GM23338 (cell line): ENCODE results near the gene COX7B2. TPM values are rescaled to one million over a fixed set of nuclear protein-coding genes. Genes with fewer than 3 reads are reported as not detected.

Source experiments
- ATAC-seq: fragments of 200-7000 bp; cut with Tn5 transposase; 3 replicates; pipeline ENCODE4 v1.9.1; 2020
- DNase-seq: peaks from one replicate; pipeline ENCODE4 v3.0.0-alpha.2; 2015; ENCODE audit warnings: low spot score
- H2AFZ ChIP-seq: fragments of 200-600 bp; sonication (generic); 2 replicates; pipeline ENCODE4 v1.8.0; 2016; ENCODE audit warnings: antibody characterized with exemption, mild to moderate bottlenecking, moderate library complexity
- H3F3A ChIP-seq: fragments of 200-600 bp; sonication (generic); replicated peaks from 2 replicates; pipeline ENCODE4 v1.8.0; 2017; ENCODE audit warnings: antibody characterized with exemption, mixed run types, low read depth
- H3K27ac ChIP-seq: fragments of 200-600 bp; sonication (generic); 2 replicates; pipeline ENCODE4 v1.6.1; 2016; ENCODE audit warnings: low read depth
- H3K27me3 ChIP-seq: fragments of 200-600 bp; sonication (generic); 2 replicates; pipeline ENCODE4 v1.8.0; 2016; ENCODE audit warnings: mild to moderate bottlenecking, mixed run types, moderate library complexity; ENCODE audit not compliant: insufficient read depth
- H3K36me3 ChIP-seq: fragments of 200-600 bp; sonication (generic); 2 replicates; pipeline ENCODE4 v1.8.0; 2016; ENCODE audit warnings: mild to moderate bottlenecking; ENCODE audit not compliant: insufficient read depth
- H3K4me1 ChIP-seq: fragments of 200-600 bp; sonication (generic); 2 replicates; pipeline ENCODE4 v1.8.0; 2016; ENCODE audit warnings: mild to moderate bottlenecking, moderate library complexity; ENCODE audit not compliant: insufficient read depth
- H3K4me2 ChIP-seq: fragments of 200-600 bp; sonication (generic); 2 replicates; pipeline ENCODE4 v1.7.1; 2017; ENCODE audit warnings: mixed run types
- H3K4me3 ChIP-seq: fragments of 200-600 bp; sonication (generic); 2 replicates; pipeline ENCODE4 v1.6.1; 2016; ENCODE audit warnings: mixed run types
- H3K79me2 ChIP-seq: fragments of 200-600 bp; sonication (generic); replicated peaks from 2 replicates; pipeline ENCODE4 v1.8.0; 2017; ENCODE audit warnings: mild to moderate bottlenecking; ENCODE audit not compliant: insufficient read depth
- H3K9me2 ChIP-seq: fragments of 200-600 bp; sonication (generic); 2 replicates; pipeline ENCODE4 v1.8.0; 2017; ENCODE audit not compliant: insufficient read depth
- H4K20me1 ChIP-seq: fragments of 200-600 bp; sonication (generic); replicated peaks from 2 replicates; pipeline ENCODE4 v1.8.0; 2017; ENCODE audit warnings: mild to moderate bottlenecking; ENCODE audit not compliant: insufficient read depth
- H3K27ac Mint-ChIP-seq: 2 replicates; pipeline ENCODE4 v1.8.0; 2020; ENCODE audit warnings: inconsistent platforms, mild to moderate bottlenecking, moderate library complexity, mixed read lengths
- H3K27me3 Mint-ChIP-seq: 3 replicates; pipeline ENCODE4 v1.8.0; 2022; ENCODE audit warnings: low read depth, mild to moderate bottlenecking, moderate library complexity, mixed read lengths, inconsistent platforms; ENCODE audit not compliant: insufficient read depth, poor library complexity
- H3K36me3 Mint-ChIP-seq: 3 replicates; pipeline ENCODE4 v1.8.0; 2021; ENCODE audit warnings: low read depth, mild to moderate bottlenecking, inconsistent platforms, moderate library complexity, mixed read lengths
- H3K4me1 Mint-ChIP-seq: 3 replicates; pipeline ENCODE4 v1.8.0; 2020; ENCODE audit warnings: mild to moderate bottlenecking, inconsistent platforms, mixed read lengths
- H3K4me3 Mint-ChIP-seq: 3 replicates; pipeline ENCODE4 v1.8.0; 2021; ENCODE audit warnings: moderate library complexity, mild to moderate bottlenecking, inconsistent platforms, mixed read lengths
- H3K9me3 Mint-ChIP-seq: 3 replicates; pipeline ENCODE4 v1.8.0; 2020; ENCODE audit warnings: moderate library complexity, mild to moderate bottlenecking, inconsistent platforms, mixed read lengths
- CREB1 ChIP-seq: fragments of 250-450 bp; sonication (Bioruptor Pico); IDR thresholded peaks from 2 replicates; pipeline ENCODE4 v1.5.0; 2020; ENCODE audit warnings: low read depth, mild to moderate bottlenecking, moderate library complexity
- CTCF ChIP-seq, 2 experiments: fragments of 200-600 bp in 1 of 2; sonication (generic) in 1 of 2; conservative IDR thresholded peaks; 2 replicates each; pipeline versions ENCODE4 v1.5.1 to v1.6.1; 2016 to 2017; ENCODE audit warnings: antibody characterized with exemption in 2 of 2, low read depth in 2 of 2, mild to moderate bottlenecking in 2 of 2, moderate library complexity in 1 of 2
- ETS1 ChIP-seq: IDR thresholded peaks from 2 replicates; pipeline ENCODE4 v1.6.1; 2016; ENCODE audit warnings: antibody characterized with exemption
- EZH2 ChIP-seq: fragments of 200-600 bp; sonication (generic); IDR thresholded peaks from one replicate; pipeline ENCODE4 v1.8.0; 2017; ENCODE audit warnings: antibody characterized with exemption, mild to moderate bottlenecking, low read depth; ENCODE audit not compliant: unreplicated experiment
- EZH2phosphoT487 ChIP-seq: fragments of 200-600 bp; sonication (generic); IDR thresholded peaks from one replicate; pipeline ENCODE4 v1.8.1; 2018; ENCODE audit warnings: antibody characterized with exemption; ENCODE audit not compliant: unreplicated experiment
- JUNB ChIP-seq: IDR thresholded peaks from one replicate; pipeline ENCODE4 v1.6.1; 2016; ENCODE audit warnings: antibody characterized with exemption; ENCODE audit not compliant: unreplicated experiment
- NANOG ChIP-seq: IDR thresholded peaks from 2 replicates; pipeline ENCODE4 v1.6.1; 2016; ENCODE audit warnings: antibody characterized with exemption, borderline replicate concordance
- POLR2AphosphoS5 ChIP-seq: IDR thresholded peaks from 2 replicates; pipeline ENCODE4 v1.6.1; 2016; ENCODE audit warnings: antibody characterized with exemption, low read depth
- REST ChIP-seq: IDR thresholded peaks from one replicate; pipeline ENCODE4 v1.6.1; 2018; ENCODE audit warnings: antibody characterized with exemption; ENCODE audit not compliant: unreplicated experiment
- STAT1 ChIP-seq: IDR thresholded peaks from one replicate; pipeline ENCODE4 v1.6.1; 2016; ENCODE audit warnings: antibody characterized with exemption; ENCODE audit not compliant: unreplicated experiment
- ZNF114 ChIP-seq: fragments of 250-450 bp; sonication (Bioruptor Pico); IDR thresholded peaks from 2 replicates; pipeline ENCODE4 v1.5.0; 2020; ENCODE audit warnings: mild to moderate bottlenecking, moderate library complexity
- ZNF331 ChIP-seq: fragments of 250-450 bp; sonication (Bioruptor Pico); IDR thresholded peaks from 2 replicates; pipeline ENCODE4 v1.5.0; 2020; ENCODE audit warnings: low read depth, mild to moderate bottlenecking, moderate library complexity
- ZNF462 ChIP-seq: fragments of 250-450 bp; sonication (Bioruptor Pico); IDR thresholded peaks from 2 replicates; pipeline ENCODE4 v1.5.0; 2020; ENCODE audit warnings: mild to moderate bottlenecking, moderate library complexity
- polyA plus RNA-seq: library from polyadenylated mRNA; unstranded; fragments of >200 nt; fragmentation: Nextera tagmentation; extraction: Ambion mirVana; gene quantifications from 2 replicates; pipeline ENCODE4 v1.2.1, GENCODE V29; 2016
- total RNA-seq: library from RNA; depleted of rRNA; stranded (reverse); fragments of >200 nt; shearing (Covaris generic); gene quantifications from 2 replicates; pipeline ENCODE4 v1.2.3, GENCODE V29; 2014

Gene COX7B2
- total and polyA plus RNA-seq, 2 experiments from 2014 or later = not detected

GRCh38 chr4:46850026-46850425 is 59.0 kb downstream of the COX7B2 start:
- no peaks in the 10 kb centered on the region for H3K27me3 Mint-ChIP-seq
- H3K27ac ChIP-seq = no peak overlapping the region
- H3K27ac Mint-ChIP-seq = no peak overlapping the region
- no peaks in the 10 kb centered on the region for H3K27me3 ChIP-seq
- no peaks in the 10 kb centered on the region for H3K4me1 ChIP-seq
- no peak overlapping the region for H3K4me2 ChIP-seq
- no peaks in the 10 kb centered on the region for H3K9me2 ChIP-seq
- DNase-seq (no peak), ATAC-seq (no peak)
- no peaks in the 10 kb centered on the region for H3F3A ChIP-seq
- no peaks in the 10 kb centered on the region for H3K36me3 Mint-ChIP-seq
- no peaks in the 10 kb centered on the region for H3K79me2 ChIP-seq
- no peaks in the 10 kb centered on the region for H4K20me1 ChIP-seq
- no peak overlapping the region for H3K4me3 Mint-ChIP-seq
- no peaks in the 10 kb centered on the region for H3K36me3 ChIP-seq
- no peak overlapping the region for H3K4me3 ChIP-seq
- no peak overlapping the region for H2AFZ ChIP-seq
- no peaks in the 10 kb centered on the region for H3K4me1 Mint-ChIP-seq
- TF ChIP-seq ZNF331 = no peak
- TF ChIP-seq STAT1 = no peak
- no peak for TF ChIP-seq ETS1
- TF ChIP-seq ZNF462 = no peak
- no peak for TF ChIP-seq ZNF114
- TF ChIP-seq REST = no peak
- no peak for TF ChIP-seq NANOG
- TF ChIP-seq CTCF (conservative IDR thresholded peaks at IDR 0.05; ENCODE audit: low read depth in 2 of 2) = no peak
- TF ChIP-seq POLR2AphosphoS5 = no peak
- no peak for TF ChIP-seq JUNB
- no peak for TF ChIP-seq EZH2phosphoT487
- TF ChIP-seq EZH2 = no peak
- TF ChIP-seq CREB1 (CRISPR knock-in tag) = no peak
- H3K9me3 Mint-ChIP-seq = peaks cover 28% of the 10 kb centered on the region
